IMR-90 (cell line): ENCODE results near the gene PHLDB1. TPM values are rescaled to one million over a fixed set of nuclear protein-coding genes. Genes with fewer than 3 reads are reported as not detected.

Source experiments
- ATAC-seq: fragments of 200-7000 bp; cut with Tn5 transposase; 2 replicates; pipeline ENCODE4 v1.9.1; 2020; ENCODE audit warnings: low read depth, mild to moderate bottlenecking, moderate library complexity
- BruUV-seq: library from RNA; stranded (reverse); fragments of 400-500 nt; replicated peaks from 2 replicates; lab custom pipeline; 2021; lab: Mats Ljungman, UMichigan
- CTCF ChIA-PET: fragments of 300-600 bp; formaldehyde crosslinking; extraction: SDS; loops from one replicate; lab custom pipeline; 2021; ENCODE audit warnings: antibody characterized with exemption; lab: Yijun Ruan, JAX
- POLR2A ChIA-PET: fragments of 300-600 bp; sonication (Branson Sonifier 250); formaldehyde crosslinking; loops from one replicate; lab custom pipeline; 2022; ENCODE audit warnings: antibody characterized with exemption; ENCODE audit not compliant: unreplicated experiment; lab: Charles Lee
- DNase-seq: peaks from one replicate; pipeline ENCODE4 v3.0.0; 2013
- H2AFZ ChIP-seq: replicated peaks from 2 replicates; pipeline ENCODE3; 2013; ENCODE audit warnings: low read length, mild to moderate bottlenecking; ENCODE audit not compliant: poor library complexity
- H2AK5ac ChIP-seq: 2 replicates; pipeline ENCODE4 v1.6.1; 2013; ENCODE audit warnings: low read depth, low read length, inconsistent platforms
- H2AK9ac ChIP-seq: replicated peaks from 2 replicates; pipeline ENCODE3; 2013; ENCODE audit warnings: mild to moderate bottlenecking, low read depth, low read length, moderate library complexity; ENCODE audit not compliant: poor library complexity
- H2BK120ac ChIP-seq: 2 replicates; pipeline ENCODE4 v1.6.1; 2013; ENCODE audit warnings: low read depth, low read length, inconsistent platforms
- H2BK15ac ChIP-seq: 3 replicates; pipeline ENCODE4 v1.6.1; 2013; ENCODE audit warnings: low read depth, low read length, inconsistent platforms
- H2BK20ac ChIP-seq: 2 replicates; pipeline ENCODE4 v1.6.1; 2013; ENCODE audit warnings: low read depth, mild to moderate bottlenecking, inconsistent platforms, low read length, moderate library complexity
- H2BK5ac ChIP-seq: 2 replicates; pipeline ENCODE4 v1.6.1; 2013; ENCODE audit warnings: mild to moderate bottlenecking, low read depth, low read length, inconsistent platforms; ENCODE audit not compliant: poor library complexity, severe bottlenecking
- H3K14ac ChIP-seq: replicated peaks from 2 replicates; pipeline ENCODE4 v1.6.1; 2013; ENCODE audit warnings: low read depth, low read length, inconsistent platforms
- H3K18ac ChIP-seq: 2 replicates; pipeline ENCODE4 v1.6.1; 2013; ENCODE audit warnings: low read depth, low read length, control low read depth
- H3K23ac ChIP-seq: 2 replicates; pipeline ENCODE4 v1.6.1; 2013; ENCODE audit warnings: low read depth, low read length, inconsistent platforms
- H3K27ac ChIP-seq: 2 replicates; pipeline ENCODE4 v1.5.1; 2013; ENCODE audit warnings: mild to moderate bottlenecking, control low read depth, low read length; ENCODE audit not compliant: insufficient read depth
- H3K27me3 ChIP-seq: 2 replicates; pipeline ENCODE4 v1.6.1; 2013; ENCODE audit warnings: low read length; ENCODE audit not compliant: control insufficient read depth, insufficient read depth
- H3K36me3 ChIP-seq: 2 replicates; pipeline ENCODE4 v1.6.1; 2013; ENCODE audit warnings: low read length, mixed read lengths; ENCODE audit not compliant: control insufficient read depth, insufficient read depth
- H3K4ac ChIP-seq: 2 replicates; pipeline ENCODE4 v1.6.1; 2013; ENCODE audit warnings: low read depth, low read length, inconsistent platforms
- H3K4me1 ChIP-seq: 2 replicates; pipeline ENCODE4 v1.6.1; 2013; ENCODE audit warnings: low read length, mixed read lengths; ENCODE audit not compliant: control insufficient read depth, insufficient read depth
- H3K4me2 ChIP-seq: 2 replicates; pipeline ENCODE4 v1.6.1; 2013; ENCODE audit warnings: low read depth, mild to moderate bottlenecking, control low read depth, low read length, moderate library complexity
- H3K4me3 ChIP-seq: 2 replicates; pipeline ENCODE4 v1.5.1; 2013; ENCODE audit warnings: low read depth, mild to moderate bottlenecking, control low read depth, low read length, moderate library complexity; ENCODE audit not compliant: insufficient read depth
- H3K56ac ChIP-seq: 2 replicates; pipeline ENCODE4 v1.6.1; 2013; ENCODE audit warnings: low read length, inconsistent platforms; ENCODE audit not compliant: insufficient read depth; ENCODE audit errors: extremely low read depth
- H3K79me1 ChIP-seq, 2 experiments: 2 replicates each; pipeline ENCODE4 v1.6.1; 2013; ENCODE audit warnings: low read length in 2 of 2, inconsistent platforms in 1 of 2, low read depth in 1 of 2
- H3K9ac ChIP-seq: 2 replicates; pipeline ENCODE4 v1.6.1; 2013; ENCODE audit warnings: low read depth, low read length, control low read depth
- H3K9me1 ChIP-seq: 2 replicates; pipeline ENCODE4 v1.6.1; 2013; ENCODE audit warnings: low read length, inconsistent platforms; ENCODE audit not compliant: insufficient read depth
- H3K9me3 ChIP-seq: 2 replicates; pipeline ENCODE4 v1.6.1; 2013; ENCODE audit warnings: low read length; ENCODE audit not compliant: control insufficient read depth, insufficient read depth
- H4K20me1 ChIP-seq: 2 replicates; pipeline ENCODE4 v1.6.1; 2013; ENCODE audit warnings: low read length, inconsistent platforms; ENCODE audit not compliant: insufficient read depth
- H4K5ac ChIP-seq: 2 replicates; pipeline ENCODE4 v1.6.1; 2013; ENCODE audit warnings: mild to moderate bottlenecking, low read depth, low read length, control low read depth
- H4K8ac ChIP-seq, 2 experiments: 2 replicates each; pipeline ENCODE4 v1.6.1; 2013; ENCODE audit warnings: low read depth in 2 of 2, low read length in 2 of 2, control low read depth in 1 of 2, inconsistent platforms in 1 of 2
- H4K91ac ChIP-seq: 2 replicates; pipeline ENCODE4 v1.6.1; 2013; ENCODE audit warnings: low read depth, low read length, inconsistent platforms; ENCODE audit not compliant: insufficient read depth
- FOS ChIP-seq: fragments of 150-350 bp; IDR thresholded peaks from 2 replicates; pipeline ENCODE4 v1.6.1; 2016; ENCODE audit warnings: low read depth, low read length
- RCOR1 ChIP-seq: IDR thresholded peaks from 2 replicates; pipeline ENCODE4 v1.6.1; 2012; ENCODE audit warnings: mild to moderate bottlenecking, low read length, improper control_type of control experiment; ENCODE audit not compliant: insufficient replicate concordance
- WGBS, 2 experiments: methylation state at CpG; one replicate each; pipeline versions ENCODE4 v1.1.5 to v1.1.7; 2013; ENCODE audit warnings: missing lambda C conversion rate in 2 of 2; ENCODE audit not compliant: insufficient read length in 1 of 2; ENCODE audit errors: extremely low coverage in 2 of 2; 5-methylcytosine and 5-hydroxymethylcytosine counted together
- dilution Hi-C: fragments of 300-500 bp; cut with HindIII; formaldehyde crosslinking; loops from one replicate; pipeline ENCODE4 v1.14.3; 2018; ENCODE audit warnings: low sequenced_read_pairs; ENCODE audit not compliant: unreplicated experiment
- in situ Hi-C: fragments of 300-500 bp; cut with MboI; formaldehyde crosslinking; loops from 3 replicates; pipeline ENCODE4 v1.14.3; 2019; ENCODE audit warnings: low sequenced_read_pairs, inconsistent platforms, mixed read lengths
- intact Hi-C: fragments of 100-400 bp; cut with micrococcal nuclease; formaldehyde crosslinking; loops from 2 replicates; pipeline ENCODE4 v1.10.0; 2022
- polyA plus RNA-seq, 3 experiments: library from polyadenylated mRNA; depleted of rRNA; stranded (reverse); fragments of >200 nt; gene quantifications; 2 replicates each; pipeline ENCODE4 v1.2.3, GENCODE V29; 2012; ENCODE audit warnings: low replicate concordance in 1 of 3
- total RNA-seq: library from RNA; depleted of rRNA; stranded (reverse); fragments of >200 nt; gene quantifications from 2 replicates; pipeline ENCODE4 v1.2.3, GENCODE V29; 2012

Gene PHLDB1
- total and polyA plus RNA-seq, 2 of the 4 experiments (the other 2 are of a cell fraction): 40.0 to 90.4 TPM

DNA sequence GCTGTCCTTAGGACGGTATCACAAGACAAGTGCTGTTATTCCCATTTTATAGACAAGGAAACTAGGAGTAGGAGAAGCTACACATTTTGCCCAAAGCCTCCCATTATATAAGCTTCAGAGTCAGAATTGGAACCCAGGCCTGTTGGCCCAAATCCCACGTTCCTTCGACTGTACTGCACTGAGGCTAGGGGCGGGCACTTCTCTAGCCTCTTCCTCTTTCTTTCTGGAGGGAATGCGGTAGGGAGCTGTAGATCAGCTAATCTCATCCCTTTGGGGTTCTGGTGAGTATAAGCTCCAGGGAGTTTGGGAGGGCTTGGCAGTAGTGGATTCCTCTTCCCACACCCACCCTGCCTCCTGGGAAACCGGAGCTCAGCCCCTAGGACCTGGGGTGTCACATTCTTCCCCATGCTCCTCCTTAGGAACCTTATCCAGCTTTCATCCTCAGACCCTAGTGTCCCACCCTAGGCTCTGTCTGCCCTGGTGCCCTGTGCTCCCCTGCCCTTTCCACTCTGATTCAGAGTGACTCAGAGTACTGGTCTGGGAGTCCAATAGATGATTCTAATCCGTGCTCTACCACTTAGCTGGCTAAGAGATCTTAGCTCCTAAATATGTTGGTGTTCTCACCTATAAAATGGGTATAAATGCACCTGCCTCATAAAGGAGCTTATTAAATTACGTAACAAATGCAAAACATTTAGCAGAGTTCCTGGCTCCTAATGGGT is 29.3 kb downstream of the PHLDB1 start:
- no peak overlapping the region for H3K56ac ChIP-seq
- CTCF ChIA-PET: interaction anchor here (0.6 kb wide), 1 partner anchor 23 kb away, joined by 4 read pairs; no protein-coding TSS in a partner anchor
- peaks cover 20% of the 10 kb centered on the region for H3K4me1 ChIP-seq
- H2AK9ac ChIP-seq: no peak overlapping the region
- H2AFZ ChIP-seq: no peak overlapping the region
- no peak overlapping the region for H3K4me3 ChIP-seq
- no peak overlapping the region for H2BK20ac ChIP-seq
- H3K27ac ChIP-seq: no peak overlapping the region
- no peak overlapping the region for H2BK5ac ChIP-seq
- in situ Hi-C loops (no loop called here), intact Hi-C loops (no loop called here), dilution Hi-C loops (no loop called here)
- no peak overlapping the region for H4K91ac ChIP-seq
- peaks cover 22% of the 10 kb centered on the region for H3K9me1 ChIP-seq
- H3K4me2 ChIP-seq: no peak overlapping the region
- H2BK120ac ChIP-seq: no peak overlapping the region
- 0 out of 2 replicates have a peak, but pooled peaks have one; percentile 4 for ATAC-seq
- no CpG with 5 or more reads among the region's 8 CpGs for WGBS, 2 experiments
- H3K79me1 ChIP-seq: peaks cover 46 to 95% of the 10 kb centered on the region in 2 experiments
- no peak overlapping the region for H3K14ac ChIP-seq
- H4K5ac ChIP-seq: no peak overlapping the region
- TF ChIP-seq FOS: no peak
- TF ChIP-seq RCOR1: no peak
- no peak overlapping the region for H2BK15ac ChIP-seq
- H3K36me3 ChIP-seq: peaks cover 85% of the 10 kb centered on the region
- H4K20me1 ChIP-seq: peaks cover 59% of the 10 kb centered on the region
- POLR2A ChIA-PET: no interaction called here
- H3K9me3 ChIP-seq: no peaks in the 10 kb centered on the region
- no peak overlapping the region for H4K8ac ChIP-seq
- no peak overlapping the region for H3K18ac ChIP-seq
- no peaks in the 10 kb centered on the region for H3K27me3 ChIP-seq
- no TSS peak for BruUV-seq
- H3K9ac ChIP-seq: no peak overlapping the region
- no peak overlapping the region for H2AK5ac ChIP-seq
- H3K4ac ChIP-seq: no peak overlapping the region
- H3K23ac ChIP-seq: no peak overlapping the region
- DNase-seq: no peak
